Chondrocyte (in vitro differentiated cells): Measurements from ENCODE around the gene SLC30A4. TPM values are rescaled to one million over a fixed set of nuclear protein-coding genes. Genes with fewer than 3 reads are reported as not detected.
A peak's percentile ranks its signal among the peaks of the same experiment; 100 is the strongest.

Source experiments
- DNase-seq: peaks from one replicate; pipeline ENCODE4 v3.0.0; 2021; ENCODE audit warnings: mixed read lengths, low spot score
- H3K27ac Mint-ChIP-seq: one replicate; pipeline ENCODE4 v1.8.0; 2021; ENCODE audit warnings: mild to moderate bottlenecking, moderate library complexity, mixed read lengths; ENCODE audit not compliant: unreplicated experiment
- H3K27me3 Mint-ChIP-seq: 2 replicates; pipeline ENCODE4 v1.8.0; 2021; ENCODE audit warnings: low read depth, mixed read lengths
- H3K36me3 Mint-ChIP-seq: 2 replicates; pipeline ENCODE4 v1.8.0; 2021; ENCODE audit warnings: low read depth, mixed read lengths
- H3K4me1 Mint-ChIP-seq: 2 replicates; pipeline ENCODE4 v1.8.0; 2021; ENCODE audit warnings: low read depth, mild to moderate bottlenecking, mixed read lengths
- H3K4me3 Mint-ChIP-seq: one replicate; pipeline ENCODE4 v1.8.0; 2021; ENCODE audit warnings: mild to moderate bottlenecking, moderate library complexity, mixed read lengths; ENCODE audit not compliant: unreplicated experiment
- H3K9me3 Mint-ChIP-seq: 2 replicates; pipeline ENCODE4 v1.8.0; 2021; ENCODE audit warnings: low read depth, mixed read lengths
- total RNA-seq: library from RNA; stranded (reverse); gene quantifications from 3 replicates; pipeline ENCODE4 v1.2.1, GENCODE V29; 2021
- TF ChIP-seq, protein P1 (sequence below): fragments of 200-600 bp; sonication (generic); IDR thresholded peaks from 2 replicates; pipeline ENCODE4 v1.5.0; 2021; ENCODE audit warnings: antibody characterized with exemption, mild to moderate bottlenecking, moderate library complexity

Gene SLC30A4
- total RNA-seq, 1 donor from 2014 or later, result 17.1 TPM

- H3K4me3 Mint-ChIP-seq, result no peak overlapping the region
- H3K27ac Mint-ChIP-seq, result no peak overlapping the region
- H3K9me3 Mint-ChIP-seq, result no peaks in the 10 kb centered on the region
- peaks cover 37% of the 10 kb centered on the region for H3K27me3 Mint-ChIP-seq
- H3K4me1 Mint-ChIP-seq, result no peaks in the 10 kb centered on the region
- TF ChIP-seq, protein P1, sequence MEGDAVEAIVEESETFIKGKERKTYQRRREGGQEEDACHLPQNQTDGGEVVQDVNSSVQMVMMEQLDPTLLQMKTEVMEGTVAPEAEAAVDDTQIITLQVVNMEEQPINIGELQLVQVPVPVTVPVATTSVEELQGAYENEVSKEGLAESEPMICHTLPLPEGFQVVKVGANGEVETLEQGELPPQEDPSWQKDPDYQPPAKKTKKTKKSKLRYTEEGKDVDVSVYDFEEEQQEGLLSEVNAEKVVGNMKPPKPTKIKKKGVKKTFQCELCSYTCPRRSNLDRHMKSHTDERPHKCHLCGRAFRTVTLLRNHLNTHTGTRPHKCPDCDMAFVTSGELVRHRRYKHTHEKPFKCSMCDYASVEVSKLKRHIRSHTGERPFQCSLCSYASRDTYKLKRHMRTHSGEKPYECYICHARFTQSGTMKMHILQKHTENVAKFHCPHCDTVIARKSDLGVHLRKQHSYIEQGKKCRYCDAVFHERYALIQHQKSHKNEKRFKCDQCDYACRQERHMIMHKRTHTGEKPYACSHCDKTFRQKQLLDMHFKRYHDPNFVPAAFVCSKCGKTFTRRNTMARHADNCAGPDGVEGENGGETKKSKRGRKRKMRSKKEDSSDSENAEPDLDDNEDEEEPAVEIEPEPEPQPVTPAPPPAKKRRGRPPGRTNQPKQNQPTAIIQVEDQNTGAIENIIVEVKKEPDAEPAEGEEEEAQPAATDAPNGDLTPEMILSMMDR, result no peak
- peaks cover 2% of the 10 kb centered on the region for H3K36me3 Mint-ChIP-seq
- peak; percentile 26 for DNase-seq
These were observed 51.4 kb downstream of the SLC30A4 start for GRCh38 chr15:45471151-45471550.

- peaks cover 2% of the 10 kb centered on the region for H3K36me3 Mint-ChIP-seq
- H3K27me3 Mint-ChIP-seq, result peaks cover 37% of the 10 kb centered on the region
- no peak for DNase-seq
- H3K27ac Mint-ChIP-seq, result no peak overlapping the region
- TF ChIP-seq, protein P1, result no peak
- H3K4me3 Mint-ChIP-seq, result no peak overlapping the region
- no peaks in the 10 kb centered on the region for H3K9me3 Mint-ChIP-seq
- no peaks in the 10 kb centered on the region for H3K4me1 Mint-ChIP-seq
These were observed 53.1 kb downstream of the SLC30A4 start for GRCh38 chr15:45469441-45469840.

DNA sequence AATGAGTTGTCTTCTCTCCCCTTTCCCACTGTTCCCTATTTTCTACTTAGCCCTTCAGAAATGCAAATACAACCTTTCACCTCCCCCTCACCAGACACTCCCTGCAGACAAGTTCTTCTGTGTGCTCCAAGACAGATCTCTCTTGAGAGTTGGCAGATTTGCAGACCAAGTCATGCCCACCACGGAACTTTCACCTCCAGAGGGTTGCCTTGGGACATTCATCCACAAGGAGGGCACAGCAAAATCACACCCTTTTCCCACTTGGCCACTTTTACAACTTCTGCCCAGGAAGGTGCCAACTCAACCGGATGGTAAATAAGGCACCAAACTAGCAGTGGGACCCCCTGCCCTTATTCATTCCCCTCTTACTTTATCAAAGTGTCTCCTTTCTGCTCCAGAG is 53.5 kb downstream of the SLC30A4 start:
- H3K36me3 Mint-ChIP-seq, result peaks cover 2% of the 10 kb centered on the region
- H3K27ac Mint-ChIP-seq, result no peak overlapping the region
- no peak for DNase-seq
- H3K4me3 Mint-ChIP-seq, result no peak overlapping the region
- no peaks in the 10 kb centered on the region for H3K4me1 Mint-ChIP-seq
- no peaks in the 10 kb centered on the region for H3K9me3 Mint-ChIP-seq
- TF ChIP-seq, protein P1, result no peak
- peaks cover 37% of the 10 kb centered on the region for H3K27me3 Mint-ChIP-seq

GRCh38 chr15:45468294-45468693 is 54.3 kb downstream of the SLC30A4 start:
- Mint-ChIP-seq H3K9me3 (no peaks in the 10 kb centered on the region), H3K27ac (no peak overlapping the region), H3K36me3 (peaks cover 2% of the 10 kb centered on the region), H3K4me1 (no peaks in the 10 kb centered on the region), H3K4me3 (no peak overlapping the region), H3K27me3 (peaks cover 37% of the 10 kb centered on the region)
- TF ChIP-seq, protein P1, result no peak
- DNase-seq, result no peak

GRCh38 chr15:45458746-45459403 is 63.7 kb downstream of the SLC30A4 start:
- Mint-ChIP-seq H3K27me3 (no peaks in the 10 kb centered on the region), H3K4me3 (peak overlapping the region; percentile 68), H3K4me1 (peaks cover 45% of the 10 kb centered on the region), H3K27ac (no peak overlapping the region), H3K36me3 (no peaks in the 10 kb centered on the region), H3K9me3 (no peaks in the 10 kb centered on the region)
- TF ChIP-seq, protein P1, result peak; percentile 94
- DNase-seq, result no peak
